ENCODE results near the gene ZNF513.
"Not testable (repeated sequence)": the region's sequence is repeated elsewhere in the genome, so short reads cannot be mapped to it uniquely, and the experiment has no call there.

Gene ZNF513

DNA sequence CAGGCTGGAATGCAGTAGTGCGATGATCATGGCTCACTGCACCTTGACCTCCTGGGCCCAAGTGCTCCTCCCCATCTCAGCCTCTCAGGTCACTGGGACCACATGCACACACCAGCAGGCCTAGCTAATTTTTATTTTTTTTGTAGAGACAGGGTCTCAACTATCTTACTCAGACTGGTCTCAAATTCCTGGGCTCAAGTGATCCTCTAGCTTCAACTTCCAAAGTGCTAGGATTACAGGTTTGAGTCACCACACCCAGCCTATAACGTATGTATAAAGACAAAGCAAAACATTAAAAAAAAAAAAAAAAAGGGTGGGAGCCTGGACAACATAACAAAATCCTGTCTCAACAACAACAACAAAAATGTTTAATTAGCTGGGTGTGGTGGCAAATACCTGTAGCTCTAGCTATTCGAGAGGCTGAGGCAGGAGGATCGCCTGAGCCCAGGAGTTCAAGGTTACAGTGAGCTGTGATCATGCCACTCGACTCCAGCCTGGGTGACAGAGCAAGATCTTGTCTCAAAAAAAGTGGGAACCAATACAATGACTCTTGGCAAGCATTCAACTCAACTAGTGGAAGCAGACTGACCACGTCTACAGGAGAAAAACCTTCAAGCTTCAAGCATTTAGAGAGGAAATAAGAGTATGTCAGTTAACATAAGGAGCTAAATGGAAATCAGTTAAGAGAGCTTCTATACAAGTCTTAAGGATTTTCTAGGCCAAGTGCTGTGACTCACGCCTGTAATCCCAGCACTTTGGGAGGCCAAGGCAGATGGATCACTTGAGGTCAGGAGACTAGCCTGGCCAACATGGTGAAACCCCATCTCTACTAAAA lies 26.6 kb downstream of the ZNF513 start:
- Histone ChIP-seq H3K4me3 (ENCODE audit: low read depth, low read length) (peak overlapping the region; percentile 44), H2AFZ (ENCODE audit: insufficient read depth, low read length, poor library complexity) (no peak overlapping the region), H3K36me3 (ENCODE audit: control insufficient read depth in 1 of 2, insufficient read depth in 2 of 2, low read length in 2 of 2) (peaks cover 1 to 3% of the 10 kb centered on the region in 2 experiments), H3K14ac (ENCODE audit: low read length) (no peak overlapping the region), H2AK5ac (ENCODE audit: low read length) (no peak overlapping the region), H3K18ac (ENCODE audit: low read length) (no peak overlapping the region), H2BK5ac (ENCODE audit: low read depth, low read length, poor library complexity) (no peak overlapping the region), H3K4ac (ENCODE audit: low read depth, low read length) (peak overlapping the region; percentile 91), H3K79me2 (ENCODE audit: control insufficient read depth, insufficient read depth, low read length, poor library complexity) (peaks cover 17% of the 10 kb centered on the region), H4K8ac (ENCODE audit: low read depth, low read length) (no peak overlapping the region), H2BK12ac (ENCODE audit: low read length) (no peak overlapping the region), H3K9me3 (ENCODE audit: insufficient read depth, low read depth, low read length) (no peaks in the 10 kb centered on the region), H3K27me3 (ENCODE audit: insufficient read depth, low read length) (no peaks in the 10 kb centered on the region), H4K12ac (ENCODE audit: low read depth, low read length) (no peak overlapping the region), H3K23ac (ENCODE audit: low read length) (no peak overlapping the region), H3K27ac (ENCODE audit: low read depth, low read length) (no peak overlapping the region), H3K4me2 (ENCODE audit: low read length) (no peak overlapping the region), H3K79me1 (ENCODE audit: low read length) (peaks cover 13% of the 10 kb centered on the region), H3K4me1 (ENCODE audit: control insufficient read depth in 1 of 2, insufficient read depth in 2 of 2, low read length in 2 of 2) (peaks cover 3 to 4% of the 10 kb centered on the region in 2 experiments), H3K9ac (ENCODE audit: low read length) (no peak overlapping the region), H2BK120ac (ENCODE audit: insufficient read depth, low read length, poor library complexity) (no peak overlapping the region), H4K91ac (ENCODE audit: low read depth, low read length) (no peak overlapping the region)
- no peak for DNase-seq
- WGBS (ENCODE audit: extremely low coverage, insufficient coverage, insufficient read length) = no CpG with 5 or more reads among the region's 7 CpGs

DNA sequence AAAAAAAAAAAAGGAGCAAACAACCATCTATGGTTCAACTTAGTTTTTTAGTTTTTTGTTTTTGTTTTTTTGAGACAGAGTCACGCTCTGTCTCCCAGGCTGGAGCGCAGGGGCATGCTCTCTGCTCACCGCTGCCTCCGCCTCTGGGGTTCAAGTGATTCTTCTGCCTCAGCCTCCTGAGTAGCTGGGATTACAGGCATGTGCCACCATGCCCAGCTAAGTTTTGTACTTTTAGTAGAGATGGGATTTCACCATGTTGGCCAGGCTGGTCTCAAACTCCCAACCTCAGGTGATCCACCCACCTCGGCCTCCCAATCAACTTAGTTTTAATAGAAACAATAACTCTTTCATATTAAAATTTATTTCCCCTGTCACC lies 27.2 kb downstream of the ZNF513 start:
- not testable (repeated sequence) for H2AK5ac ChIP-seq (ENCODE audit: low read length); H4K8ac ChIP-seq (ENCODE audit: low read depth, low read length)

DNA sequence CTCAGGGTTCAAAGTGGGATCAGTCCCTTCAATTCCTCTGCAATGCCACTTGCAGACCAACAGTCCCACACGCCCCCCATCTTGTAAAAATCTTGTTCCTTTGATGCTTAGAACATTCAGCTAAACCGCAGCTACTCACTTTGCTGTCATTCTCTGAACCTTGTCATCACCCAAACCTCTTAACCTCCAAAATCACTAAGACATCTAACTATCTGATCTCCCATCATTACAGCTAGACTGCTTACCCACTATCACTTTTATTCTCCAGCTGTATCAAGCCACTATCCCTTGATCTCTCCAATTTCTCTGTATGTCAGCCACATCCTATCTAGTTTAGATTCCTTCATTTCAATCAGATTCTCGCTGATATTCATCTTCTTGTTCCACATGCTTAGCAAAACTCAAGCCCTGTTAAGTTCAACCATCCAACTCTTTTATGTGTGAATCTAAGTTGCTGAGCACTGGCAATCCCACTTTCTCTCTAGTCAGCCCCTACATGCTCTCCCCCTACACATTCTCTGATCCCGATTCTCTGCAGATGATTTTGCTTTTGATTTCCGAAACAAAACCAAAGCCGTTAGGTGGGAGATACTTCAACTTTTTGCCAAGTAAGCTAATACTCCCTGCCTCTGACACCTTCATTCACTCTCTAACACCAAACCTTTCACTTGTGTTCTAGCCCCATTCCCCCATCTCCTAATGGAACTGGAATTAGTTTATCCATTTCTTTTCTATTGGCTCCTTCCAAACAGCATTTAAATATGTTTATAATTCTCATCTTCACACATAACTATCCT lies 28.5 kb downstream of the ZNF513 start:
- Histone ChIP-seq H2AK5ac (ENCODE audit: low read length) (no peak overlapping the region), H3K4ac (ENCODE audit: low read depth, low read length) (peak overlapping the region; percentile 41), H3K4me2 (ENCODE audit: low read length) (no peak overlapping the region), H3K27ac (ENCODE audit: low read depth, low read length) (no peak overlapping the region), H4K12ac (ENCODE audit: low read depth, low read length) (no peak overlapping the region), H3K27me3 (ENCODE audit: insufficient read depth, low read length) (no peaks in the 10 kb centered on the region), H2BK5ac (ENCODE audit: low read depth, low read length, poor library complexity) (no peak overlapping the region), H4K91ac (ENCODE audit: low read depth, low read length) (no peak overlapping the region), H2BK12ac (ENCODE audit: low read length) (no peak overlapping the region), H4K8ac (ENCODE audit: low read depth, low read length) (no peak overlapping the region), H3K79me1 (ENCODE audit: low read length) (peaks cover 10% of the 10 kb centered on the region), H3K14ac (ENCODE audit: low read length) (no peak overlapping the region), H3K4me1 (ENCODE audit: control insufficient read depth in 1 of 2, insufficient read depth in 2 of 2, low read length in 2 of 2) (peaks cover 2 to 3% of the 10 kb centered on the region in 2 experiments), H2BK120ac (ENCODE audit: insufficient read depth, low read length, poor library complexity) (no peak overlapping the region), H3K18ac (ENCODE audit: low read length) (no peak overlapping the region), H3K23ac (ENCODE audit: low read length) (no peak overlapping the region), H3K79me2 (ENCODE audit: control insufficient read depth, insufficient read depth, low read length, poor library complexity) (peaks cover 14% of the 10 kb centered on the region), H3K9ac (ENCODE audit: low read length) (no peak overlapping the region), H3K36me3 (ENCODE audit: control insufficient read depth in 1 of 2, insufficient read depth in 2 of 2, low read length in 2 of 2) (peaks cover 1 to 3% of the 10 kb centered on the region in 2 experiments), H2AFZ (ENCODE audit: insufficient read depth, low read length, poor library complexity) (no peak overlapping the region), H3K9me3 (ENCODE audit: insufficient read depth, low read depth, low read length) (no peaks in the 10 kb centered on the region), H3K4me3 (ENCODE audit: low read depth, low read length) (no peak overlapping the region)
- DNase-seq = no peak
- WGBS (ENCODE audit: extremely low coverage, insufficient coverage, insufficient read length) = no CpG with 5 or more reads among the region's 6 CpGs

More for the DNA sequence above, 27.2 kb downstream of the ZNF513 start:
- H2BK120ac ChIP-seq (ENCODE audit: insufficient read depth, low read length, poor library complexity); H4K91ac ChIP-seq (ENCODE audit: low read depth, low read length); H3K9me3 ChIP-seq (ENCODE audit: insufficient read depth, low read depth, low read length); H3K27ac ChIP-seq (ENCODE audit: low read depth, low read length); H2AFZ ChIP-seq (ENCODE audit: insufficient read depth, low read length, poor library complexity); H3K4me2 ChIP-seq (ENCODE audit: low read length); H3K36me3 ChIP-seq (ENCODE audit: control insufficient read depth in 1 of 2, insufficient read depth in 2 of 2, low read length in 2 of 2); H3K4me1 ChIP-seq (ENCODE audit: control insufficient read depth in 1 of 2, insufficient read depth in 2 of 2, low read length in 2 of 2); DNase-seq; H3K18ac ChIP-seq (ENCODE audit: low read length); H4K12ac ChIP-seq (ENCODE audit: low read depth, low read length); H2BK12ac ChIP-seq (ENCODE audit: low read length); H3K23ac ChIP-seq (ENCODE audit: low read length); H3K14ac ChIP-seq (ENCODE audit: low read length); H2BK5ac ChIP-seq (ENCODE audit: low read depth, low read length, poor library complexity); H3K27me3 ChIP-seq (ENCODE audit: insufficient read depth, low read length); H3K9ac ChIP-seq (ENCODE audit: low read length): not testable (repeated sequence)
- Histone ChIP-seq H3K79me2 (ENCODE audit: control insufficient read depth, insufficient read depth, low read length, poor library complexity) (peaks cover 17% of the 10 kb centered on the region), H3K4ac (ENCODE audit: low read depth, low read length) (peak overlapping the region; percentile 51), H3K4me3 (ENCODE audit: low read depth, low read length) (peak overlapping the region; percentile 44), H3K79me1 (ENCODE audit: low read length) (peaks cover 13% of the 10 kb centered on the region)
- WGBS (ENCODE audit: extremely low coverage, insufficient coverage, insufficient read length) = no CpG with 5 or more reads among the region's 5 CpGs

DNA sequence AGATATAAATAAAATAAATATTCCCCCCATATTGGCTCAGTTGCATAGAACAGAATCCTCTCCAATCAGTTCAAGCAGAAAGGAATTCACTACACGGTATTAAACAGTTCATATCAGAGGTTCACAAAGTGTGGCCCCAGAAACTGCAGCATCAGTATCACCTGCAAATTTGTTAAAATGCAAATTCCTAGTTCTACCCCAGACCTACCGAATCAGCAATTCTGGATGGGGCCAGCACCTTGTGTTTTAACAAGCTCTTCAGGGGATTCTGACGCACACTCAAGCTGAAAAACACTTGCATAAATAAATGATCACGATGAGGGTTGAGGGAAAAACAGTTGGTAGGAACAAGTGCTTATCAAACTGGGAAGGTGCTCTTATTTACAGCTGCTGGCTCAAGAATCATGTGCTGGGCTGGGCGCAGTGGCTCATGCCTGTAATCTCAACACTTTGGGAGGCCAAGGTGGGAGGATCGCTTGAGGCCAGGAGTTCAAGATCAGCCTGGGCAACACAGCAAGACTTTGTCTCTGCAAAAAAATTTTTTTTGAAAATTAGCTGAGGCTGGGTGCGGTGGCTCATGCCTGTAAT lies 30.3 kb downstream of the ZNF513 start:
- DNase-seq = no peak

More for the DNA sequence above, 30.3 kb downstream of the ZNF513 start:
- Histone ChIP-seq H3K36me3 (ENCODE audit: control insufficient read depth in 1 of 2, insufficient read depth in 2 of 2, low read length in 2 of 2) (peaks cover 1 to 3% of the 10 kb centered on the region in 2 experiments), H3K23ac (ENCODE audit: low read length) (no peak overlapping the region), H3K27ac (ENCODE audit: low read depth, low read length) (no peak overlapping the region), H4K8ac (ENCODE audit: low read depth, low read length) (no peak overlapping the region), H3K14ac (ENCODE audit: low read length) (no peak overlapping the region), H3K27me3 (ENCODE audit: insufficient read depth, low read length) (no peaks in the 10 kb centered on the region), H2AK5ac (ENCODE audit: low read length) (no peak overlapping the region), H3K4me1 (ENCODE audit: control insufficient read depth in 1 of 2, insufficient read depth in 2 of 2, low read length in 2 of 2) (peaks cover 0 to 2% of the 10 kb centered on the region in 2 experiments), H3K4me2 (ENCODE audit: low read length) (no peak overlapping the region), H2BK120ac (ENCODE audit: insufficient read depth, low read length, poor library complexity) (no peak overlapping the region), H4K91ac (ENCODE audit: low read depth, low read length) (no peak overlapping the region), H3K9ac (ENCODE audit: low read length) (no peak overlapping the region), H2BK12ac (ENCODE audit: low read length) (no peak overlapping the region), H3K9me3 (ENCODE audit: insufficient read depth, low read depth, low read length) (no peaks in the 10 kb centered on the region), H3K79me2 (ENCODE audit: control insufficient read depth, insufficient read depth, low read length, poor library complexity) (peaks cover 7% of the 10 kb centered on the region), H3K4me3 (ENCODE audit: low read depth, low read length) (no peak overlapping the region), H2BK5ac (ENCODE audit: low read depth, low read length, poor library complexity) (no peak overlapping the region), H4K12ac (ENCODE audit: low read depth, low read length) (no peak overlapping the region), H3K79me1 (ENCODE audit: low read length) (no peaks in the 10 kb centered on the region), H3K4ac (ENCODE audit: low read depth, low read length) (no peak overlapping the region), H3K18ac (ENCODE audit: low read length) (no peak overlapping the region), H2AFZ (ENCODE audit: insufficient read depth, low read length, poor library complexity) (no peak overlapping the region)
- no CpG with 5 or more reads among the region's 7 CpGs for WGBS (ENCODE audit: extremely low coverage, insufficient coverage, insufficient read length)
